Measurements from ENCODE around the gene FGB.

DNA sequence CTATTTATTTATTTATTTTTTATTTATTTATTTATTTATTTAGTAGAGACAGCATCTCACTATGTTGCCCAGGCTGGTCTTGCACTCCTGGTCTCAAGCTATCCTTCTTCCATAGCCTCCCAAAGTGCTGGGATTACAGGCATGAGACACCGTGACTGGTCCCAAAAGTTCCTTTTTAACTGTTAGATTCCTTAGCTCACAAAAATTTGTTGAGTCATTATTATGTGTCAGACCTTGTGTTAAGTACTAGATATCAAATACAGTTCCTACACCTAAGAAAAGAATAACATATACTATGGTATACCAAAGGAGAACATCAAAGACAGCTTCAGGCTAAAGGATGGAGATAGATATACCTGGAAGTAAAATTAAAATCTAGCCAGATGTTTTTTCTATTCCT is 16.1 kb downstream of the FGB start:
- TF ChIP-seq, protein P1, sequence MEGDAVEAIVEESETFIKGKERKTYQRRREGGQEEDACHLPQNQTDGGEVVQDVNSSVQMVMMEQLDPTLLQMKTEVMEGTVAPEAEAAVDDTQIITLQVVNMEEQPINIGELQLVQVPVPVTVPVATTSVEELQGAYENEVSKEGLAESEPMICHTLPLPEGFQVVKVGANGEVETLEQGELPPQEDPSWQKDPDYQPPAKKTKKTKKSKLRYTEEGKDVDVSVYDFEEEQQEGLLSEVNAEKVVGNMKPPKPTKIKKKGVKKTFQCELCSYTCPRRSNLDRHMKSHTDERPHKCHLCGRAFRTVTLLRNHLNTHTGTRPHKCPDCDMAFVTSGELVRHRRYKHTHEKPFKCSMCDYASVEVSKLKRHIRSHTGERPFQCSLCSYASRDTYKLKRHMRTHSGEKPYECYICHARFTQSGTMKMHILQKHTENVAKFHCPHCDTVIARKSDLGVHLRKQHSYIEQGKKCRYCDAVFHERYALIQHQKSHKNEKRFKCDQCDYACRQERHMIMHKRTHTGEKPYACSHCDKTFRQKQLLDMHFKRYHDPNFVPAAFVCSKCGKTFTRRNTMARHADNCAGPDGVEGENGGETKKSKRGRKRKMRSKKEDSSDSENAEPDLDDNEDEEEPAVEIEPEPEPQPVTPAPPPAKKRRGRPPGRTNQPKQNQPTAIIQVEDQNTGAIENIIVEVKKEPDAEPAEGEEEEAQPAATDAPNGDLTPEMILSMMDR (IDR thresholded peaks at IDR 0.05): no peak
- no peak for TF ChIP-seq POLR2A (IDR thresholded peaks at IDR 0.05)
